H9 (cell line): ENCODE measurements around the gene MGAT5. TPM values are rescaled to one million over a fixed set of nuclear protein-coding genes. Genes with fewer than 3 reads are reported as not detected.
A peak's percentile ranks its signal among the peaks of the same experiment; 100 is the strongest.

Experiments
- DNase-seq: peaks from one replicate; pipeline ENCODE4 v3.0.0-alpha.2; 2017
- H2AFZ ChIP-seq: one replicate; pipeline ENCODE4 v1.6.1; 2013; ENCODE audit warnings: mild to moderate bottlenecking, low read length, control low read depth, moderate library complexity
- H2AK5ac ChIP-seq: 2 replicates; pipeline ENCODE4 v1.6.1; 2013; ENCODE audit warnings: low read length, control low read depth, mixed read lengths; ENCODE audit not compliant: insufficient read length
- H2BK120ac ChIP-seq: one replicate; pipeline ENCODE4 v1.6.1; 2013; ENCODE audit warnings: low read depth, mild to moderate bottlenecking, low read length, control low read depth, inconsistent platforms; ENCODE audit not compliant: poor library complexity, severe bottlenecking
- H2BK12ac ChIP-seq: 2 replicates; pipeline ENCODE4 v1.6.1; 2013; ENCODE audit warnings: low read length, control low read depth, mixed read lengths, low read depth; ENCODE audit not compliant: insufficient read length
- H2BK15ac ChIP-seq: 2 replicates; pipeline ENCODE4 v1.6.1; 2013; ENCODE audit warnings: low read depth, low read length, control low read depth
- H2BK20ac ChIP-seq: one replicate; pipeline ENCODE4 v1.6.1; 2013; ENCODE audit warnings: low read depth, mild to moderate bottlenecking, low read length, control low read depth, inconsistent platforms; ENCODE audit not compliant: poor library complexity, severe bottlenecking
- H2BK5ac ChIP-seq: 2 replicates; pipeline ENCODE4 v1.6.1; 2013; ENCODE audit warnings: low read length, control low read depth, mixed read lengths; ENCODE audit not compliant: insufficient read length
- H3K14ac ChIP-seq: 2 replicates; pipeline ENCODE4 v1.6.1; 2013; ENCODE audit warnings: low read length, control low read depth; ENCODE audit not compliant: insufficient read depth
- H3K18ac ChIP-seq: 2 replicates; pipeline ENCODE4 v1.6.1; 2013; ENCODE audit warnings: low read depth, mild to moderate bottlenecking, mixed read lengths, low read length, control low read depth; ENCODE audit not compliant: insufficient read length
- H3K23ac ChIP-seq: 2 replicates; pipeline ENCODE4 v1.6.1; 2013; ENCODE audit warnings: low read length, control low read depth, mixed read lengths, low read depth; ENCODE audit not compliant: insufficient read length
- H3K23me2 ChIP-seq: 2 replicates; pipeline ENCODE4 v1.6.1; 2013; ENCODE audit warnings: low read depth, mild to moderate bottlenecking, mixed read lengths, low read length, control low read depth; ENCODE audit not compliant: insufficient read length, poor library complexity, severe bottlenecking
- H3K27ac ChIP-seq: 2 replicates; pipeline ENCODE4 v1.5.1; 2013; ENCODE audit warnings: low read length, control low read depth, mixed read lengths, low read depth; ENCODE audit not compliant: insufficient read length
- H3K27me3 ChIP-seq: 2 replicates; pipeline ENCODE4 v1.6.1; 2013; ENCODE audit warnings: low read length, control low read depth, inconsistent platforms; ENCODE audit not compliant: insufficient read depth
- H3K4ac ChIP-seq: 2 replicates; pipeline ENCODE4 v1.6.1; 2013; ENCODE audit warnings: low read depth, mild to moderate bottlenecking, control low read depth, inconsistent platforms, low read length, moderate library complexity
- H3K4me1 ChIP-seq: 2 replicates; pipeline ENCODE4 v1.6.1; 2013; ENCODE audit warnings: low read length, control low read depth, inconsistent platforms; ENCODE audit not compliant: insufficient read depth
- H3K4me2 ChIP-seq: 2 replicates; pipeline ENCODE4 v1.6.1; 2013; ENCODE audit warnings: low read length, control low read depth, mixed read lengths; ENCODE audit not compliant: insufficient read length, insufficient read depth
- H3K56ac ChIP-seq: 2 replicates; pipeline ENCODE4 v1.6.1; 2013; ENCODE audit warnings: low read depth, mild to moderate bottlenecking, mixed read lengths, low read length, control low read depth; ENCODE audit not compliant: insufficient read length
- H3K79me1 ChIP-seq: 2 replicates; pipeline ENCODE4 v1.6.1; 2013; ENCODE audit warnings: low read depth, mild to moderate bottlenecking, moderate library complexity, low read length, control low read depth, inconsistent platforms; ENCODE audit not compliant: insufficient read depth, poor library complexity, severe bottlenecking
- H3K79me2 ChIP-seq: 2 replicates; pipeline ENCODE4 v1.6.1; 2013; ENCODE audit warnings: low read length, control low read depth, inconsistent platforms; ENCODE audit not compliant: insufficient read depth
- H3K9ac ChIP-seq: 2 replicates; pipeline ENCODE4 v1.6.1; 2013; ENCODE audit warnings: low read length, control low read depth, mixed read lengths; ENCODE audit not compliant: insufficient read length; ENCODE audit errors: extremely low read depth
- H3K9me3 ChIP-seq: one replicate; pipeline ENCODE4 v1.6.1; 2013; ENCODE audit warnings: low read depth, low read length, inconsistent platforms; ENCODE audit not compliant: control insufficient read depth
- H3T11ph ChIP-seq: one replicate; pipeline ENCODE4 v1.6.1; 2013; ENCODE audit warnings: mild to moderate bottlenecking, low read length, control low read depth, inconsistent platforms
- H4K20me1 ChIP-seq: one replicate; pipeline ENCODE4 v1.6.1; 2013; ENCODE audit not compliant: control insufficient read depth, insufficient read length, insufficient read depth
- H4K5ac ChIP-seq: 2 replicates; pipeline ENCODE4 v1.6.1; 2013; ENCODE audit warnings: low read depth, mild to moderate bottlenecking, mixed read lengths, low read length, control low read depth; ENCODE audit not compliant: insufficient read length
- H4K8ac ChIP-seq: replicated peaks from 2 replicates; pipeline ENCODE4 v1.6.1; 2013; ENCODE audit warnings: low read length, control low read depth, mixed read lengths, low read depth; ENCODE audit not compliant: insufficient read length
- H4K91ac ChIP-seq: 2 replicates; pipeline ENCODE4 v1.6.1; 2013; ENCODE audit warnings: low read depth, mild to moderate bottlenecking, moderate library complexity, mixed read lengths, low read length, control low read depth; ENCODE audit not compliant: insufficient read length
- H3K27ac Mint-ChIP-seq, 3 experiments: 2 replicates in 2 of 3; 3 replicates in 1 of 3; pipeline ENCODE4 v1.8.0; 2020 to 2021; ENCODE audit warnings: mixed read lengths in 3 of 3, mild to moderate bottlenecking in 1 of 3, moderate library complexity in 1 of 3
- H3K27me3 Mint-ChIP-seq: 2 replicates; pipeline ENCODE4 v1.8.0; 2021; ENCODE audit warnings: low read depth, mild to moderate bottlenecking, moderate library complexity, mixed read lengths
- H3K36me3 Mint-ChIP-seq, 3 experiments: 2 replicates in 2 of 3; 3 replicates in 1 of 3; pipeline ENCODE4 v1.8.0; 2020 to 2021; ENCODE audit warnings: low read depth in 3 of 3, mixed read lengths in 3 of 3; ENCODE audit not compliant: insufficient read depth in 1 of 3
- H3K4me1 Mint-ChIP-seq, 2 experiments: 2 replicates each; pipeline ENCODE4 v1.8.0; 2020; ENCODE audit warnings: mixed read lengths in 2 of 2
- H3K4me3 Mint-ChIP-seq, 2 experiments: 2 replicates in 1 of 2; 3 replicates in 1 of 2; pipeline ENCODE4 v1.8.0; 2020 to 2021; ENCODE audit warnings: mild to moderate bottlenecking in 2 of 2, mixed read lengths in 2 of 2, moderate library complexity in 1 of 2
- H3K9me3 Mint-ChIP-seq, 2 experiments: 2 replicates in 1 of 2; 3 replicates in 1 of 2; pipeline ENCODE4 v1.8.0; 2020; ENCODE audit warnings: mild to moderate bottlenecking in 2 of 2, mixed read lengths in 2 of 2, moderate library complexity in 1 of 2
- WGBS: extraction: QIAGEN DNeasy Blood & Tissue Kit; methylation state at CpG from one replicate; pipeline ENCODE4 v1.1.7; 2013; ENCODE audit warnings: missing lambda C conversion rate, low lambda C conversion rate, mixed read lengths; ENCODE audit not compliant: insufficient read length; ENCODE audit errors: extremely low coverage; 5-methylcytosine and 5-hydroxymethylcytosine counted together
- total RNA-seq: library from RNA; stranded (reverse); gene quantifications from 2 replicates; pipeline ENCODE4 v1.2.1, GENCODE V29; 2021
- TF ChIP-seq, protein P1 (sequence below): fragments of 200-600 bp; sonication (generic); conservative IDR thresholded peaks from 3 replicates; pipeline ENCODE4 v1.8.0; 2021; ENCODE audit warnings: antibody characterized with exemption, mild to moderate bottlenecking

Gene MGAT5
- total RNA-seq, 1 experiment from 2014 or later = 25.7 TPM

DNA sequence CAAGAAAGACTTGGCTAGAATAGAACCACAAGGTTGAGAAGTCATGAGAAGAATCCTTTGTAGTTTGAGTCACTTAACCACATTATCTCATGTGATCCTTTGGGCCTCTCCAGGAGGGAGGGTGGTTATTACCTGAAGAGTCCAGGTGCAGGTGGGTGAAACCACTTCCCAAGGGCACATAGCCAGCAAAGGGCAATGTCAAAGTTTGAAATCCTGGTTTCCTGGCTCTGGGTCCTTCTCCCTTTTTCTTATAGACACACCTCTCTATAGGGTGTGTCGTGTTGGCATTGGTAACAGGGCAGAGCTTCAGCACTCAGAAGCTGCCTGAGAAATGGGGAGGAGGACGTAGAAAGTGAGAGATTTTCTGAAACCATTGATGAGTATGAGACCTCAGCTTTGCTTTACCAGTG is 137.9 kb downstream of the MGAT5 start:
- Mint-ChIP-seq H3K27ac (peak overlapping the region in 1 of 3 experiments; percentile 13; a peak in 2 of 7 replicates), H3K4me3 (no peak overlapping the region), H3K27me3 (no peaks in the 10 kb centered on the region), H3K4me1 (no peaks in the 10 kb centered on the region), H3K9me3 (no peaks in the 10 kb centered on the region), H3K36me3 (no peaks in the 10 kb centered on the region; a peak in 1 of 7 replicates)
- Histone ChIP-seq H3K79me2 (no peaks in the 10 kb centered on the region), H2AFZ (no peak overlapping the region), H3K4ac (no peak overlapping the region), H3T11ph (no peak overlapping the region), H4K91ac (no peak overlapping the region), H3K9me3 (no peaks in the 10 kb centered on the region), H3K9ac (no peak overlapping the region), H2BK5ac (no peak overlapping the region), H3K4me2 (no peak overlapping the region), H4K5ac (no peak overlapping the region), H2BK20ac (no peak overlapping the region), H2BK15ac (no peak overlapping the region), H3K4me1 (no peaks in the 10 kb centered on the region), H3K27ac (no peak overlapping the region), H3K56ac (no peak overlapping the region), H2BK120ac (no peak overlapping the region), H4K20me1 (no peaks in the 10 kb centered on the region), H3K27me3 (no peaks in the 10 kb centered on the region), H2BK12ac (no peak overlapping the region), H3K79me1 (no peaks in the 10 kb centered on the region), H3K23ac (no peak overlapping the region), H4K8ac (no peak overlapping the region), H3K18ac (no peak overlapping the region), H3K14ac (no peak overlapping the region), H2AK5ac (no peak overlapping the region), H3K23me2 (no peaks in the 10 kb centered on the region)
- WGBS = no CpG with 5 or more reads among the region's 2 CpGs
- TF ChIP-seq, protein P1, sequence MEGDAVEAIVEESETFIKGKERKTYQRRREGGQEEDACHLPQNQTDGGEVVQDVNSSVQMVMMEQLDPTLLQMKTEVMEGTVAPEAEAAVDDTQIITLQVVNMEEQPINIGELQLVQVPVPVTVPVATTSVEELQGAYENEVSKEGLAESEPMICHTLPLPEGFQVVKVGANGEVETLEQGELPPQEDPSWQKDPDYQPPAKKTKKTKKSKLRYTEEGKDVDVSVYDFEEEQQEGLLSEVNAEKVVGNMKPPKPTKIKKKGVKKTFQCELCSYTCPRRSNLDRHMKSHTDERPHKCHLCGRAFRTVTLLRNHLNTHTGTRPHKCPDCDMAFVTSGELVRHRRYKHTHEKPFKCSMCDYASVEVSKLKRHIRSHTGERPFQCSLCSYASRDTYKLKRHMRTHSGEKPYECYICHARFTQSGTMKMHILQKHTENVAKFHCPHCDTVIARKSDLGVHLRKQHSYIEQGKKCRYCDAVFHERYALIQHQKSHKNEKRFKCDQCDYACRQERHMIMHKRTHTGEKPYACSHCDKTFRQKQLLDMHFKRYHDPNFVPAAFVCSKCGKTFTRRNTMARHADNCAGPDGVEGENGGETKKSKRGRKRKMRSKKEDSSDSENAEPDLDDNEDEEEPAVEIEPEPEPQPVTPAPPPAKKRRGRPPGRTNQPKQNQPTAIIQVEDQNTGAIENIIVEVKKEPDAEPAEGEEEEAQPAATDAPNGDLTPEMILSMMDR = no peak
- DNase-seq = no peak
